ENCODE results near the gene PHOSPHO2. TPM values are rescaled to one million over a fixed set of nuclear protein-coding genes. Genes with fewer than 3 reads are reported as not detected.
A peak's percentile ranks its signal among the peaks of the same experiment; 100 is the strongest.

The PHOSPHO2 gene
- total RNA-seq, 1 donor from 2014 or later = 3.6 TPM

DNA sequence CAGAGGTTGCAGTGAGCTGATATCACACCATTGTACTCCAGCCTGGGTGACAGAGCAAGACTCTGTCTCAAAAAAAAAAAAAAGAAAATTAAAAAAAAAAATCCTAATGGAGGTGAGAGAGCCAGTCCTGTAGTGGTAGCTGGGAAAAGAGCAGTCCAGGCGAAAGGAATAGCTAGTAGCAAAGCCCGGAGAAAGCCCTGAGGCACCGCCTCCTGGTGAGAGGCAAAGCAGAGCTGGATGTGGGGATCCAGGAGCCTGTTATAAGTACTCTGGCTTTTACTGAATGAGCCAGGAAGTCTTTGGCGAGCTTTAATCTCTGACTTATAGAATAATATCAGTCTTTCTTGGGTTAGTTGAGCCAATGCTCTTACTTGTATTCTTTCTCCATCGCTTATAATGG, 32.8 kb downstream of the PHOSPHO2 start:
- TF ChIP-seq CTCF (conservative IDR thresholded peaks at IDR 0.05; ENCODE audit: low read depth, low read length) = no peak
- no peak for DNase-seq (ENCODE audit: low read depth)
- H3K4me3 ChIP-seq (ENCODE audit: low read depth, low read length) = no peak overlapping the region

- DNase-seq (ENCODE audit: low read depth) = no peak
- TF ChIP-seq CTCF (conservative IDR thresholded peaks at IDR 0.05; ENCODE audit: low read depth, low read length) = no peak
- H3K4me3 ChIP-seq (ENCODE audit: low read depth, low read length) = no peak overlapping the region
These were observed 35.0 kb downstream of the PHOSPHO2 start for GRCh38 chr2:169729274-169729605.

- H3K4me3 ChIP-seq (ENCODE audit: low read depth, low read length) = no peak overlapping the region
- no peak for DNase-seq (ENCODE audit: low read depth)
- TF ChIP-seq CTCF (conservative IDR thresholded peaks at IDR 0.05; ENCODE audit: low read depth, low read length) = no peak
These were observed 37.8 kb downstream of the PHOSPHO2 start for GRCh38 chr2:169732075-169732474.

GRCh38 chr2:169732583-169733358, 38.5 kb downstream of the PHOSPHO2 start:
- H3K4me3 ChIP-seq (ENCODE audit: low read depth, low read length) = peak overlapping the region; percentile 71

DNA sequence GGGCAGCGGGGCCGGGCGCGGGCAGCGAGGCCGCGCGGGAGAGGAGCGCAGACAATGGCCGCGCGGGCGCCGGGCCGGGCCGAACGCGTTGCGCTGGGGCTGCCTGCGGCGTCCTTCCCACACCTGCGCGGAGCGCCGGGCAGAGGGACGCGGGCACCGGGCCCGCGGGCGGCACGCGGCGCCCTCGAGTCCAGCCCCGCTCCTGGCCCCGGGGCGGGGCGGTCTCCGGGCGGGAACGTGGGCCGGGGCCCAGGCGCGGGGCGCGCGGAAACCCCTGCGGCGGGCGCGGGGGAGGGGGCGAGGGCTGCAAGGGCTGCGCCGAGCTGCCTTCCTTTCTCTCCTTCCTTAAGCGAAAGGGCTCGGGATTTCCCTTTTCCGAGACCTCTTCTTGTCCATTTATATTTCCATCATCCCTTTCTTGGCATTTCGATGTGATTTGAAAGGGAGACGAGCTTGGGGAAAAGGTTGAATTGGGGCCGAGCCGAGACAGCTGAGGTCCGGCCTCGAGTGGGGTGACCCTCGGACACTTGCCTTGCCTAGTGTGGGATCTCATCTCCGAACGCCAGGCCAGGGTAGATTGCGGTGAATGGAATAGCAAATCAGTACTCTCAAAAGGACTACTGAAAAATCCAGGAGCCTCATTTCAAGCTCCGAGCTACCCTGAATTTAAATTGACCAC, 40.0 kb downstream of the PHOSPHO2 start:
- no peak for TF ChIP-seq CTCF (conservative IDR thresholded peaks at IDR 0.05; ENCODE audit: low read depth, low read length)
- H3K4me3 ChIP-seq (ENCODE audit: low read depth, low read length) = peak overlapping the region; percentile 71
- DNase-seq (ENCODE audit: low read depth) = no peak

More at GRCh38 chr2:169732583-169733358, 38.5 kb downstream of the PHOSPHO2 start:
- no peak for DNase-seq (ENCODE audit: low read depth)
- no peak for TF ChIP-seq CTCF (conservative IDR thresholded peaks at IDR 0.05; ENCODE audit: low read depth, low read length)

- no peak overlapping the region for H3K4me3 ChIP-seq (ENCODE audit: low read depth, low read length)
- no peak for DNase-seq (ENCODE audit: low read depth)
- TF ChIP-seq CTCF (conservative IDR thresholded peaks at IDR 0.05; ENCODE audit: low read depth, low read length) = no peak
These were observed 41.4 kb downstream of the PHOSPHO2 start for GRCh38 chr2:169735623-169736022.

Data from epithelial cell of proximal tubule (primary cell).